ENCODE results near the gene PHACTR1. TPM values are rescaled to one million over a fixed set of nuclear protein-coding genes. Genes with fewer than 3 reads are reported as not detected.

Gene PHACTR1
- total RNA-seq, 1 experiment from 2014 or later: 0.21 TPM

DNA sequence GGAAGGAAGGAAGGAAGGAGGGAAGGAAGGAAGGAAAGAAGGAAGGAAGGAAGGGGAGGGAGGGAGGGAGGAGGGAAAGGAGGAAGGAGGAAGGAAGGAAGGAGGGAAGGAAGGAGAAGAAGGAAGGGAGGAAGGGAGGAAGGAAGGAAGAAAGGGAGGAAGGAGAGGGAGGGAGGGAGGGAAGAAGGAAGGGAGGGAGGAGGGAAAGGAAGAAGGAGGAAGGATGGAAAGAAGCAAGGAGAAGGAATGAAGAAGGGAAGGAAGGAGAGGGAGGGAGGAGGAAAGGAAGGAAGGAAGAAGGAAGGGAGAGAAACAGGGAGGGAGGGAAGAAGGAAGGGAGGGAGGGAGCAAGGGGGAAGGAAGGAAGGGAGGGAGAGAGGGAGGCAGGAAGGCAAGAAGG is 204.9 kb downstream of the PHACTR1 start:
- intact Hi-C loops (cut with micrococcal nuclease; ENCODE audit: unreplicated experiment): no loop called here
- H3K36me3 Mint-ChIP-seq (ENCODE audit: insufficient read depth, unreplicated experiment): no peaks in the 10 kb centered on the region
- CTCF ChIA-PET: no interaction called here
- peaks cover 51% of the 10 kb centered on the region for H3K27me3 Mint-ChIP-seq (ENCODE audit: unreplicated experiment)
- BruUV-seq (replicated peaks): no TSS peak
- DNase-seq: no peak
- H3K4me1 Mint-ChIP-seq (ENCODE audit: low read depth, unreplicated experiment): no peaks in the 10 kb centered on the region
- TF ChIP-seq, protein P1, sequence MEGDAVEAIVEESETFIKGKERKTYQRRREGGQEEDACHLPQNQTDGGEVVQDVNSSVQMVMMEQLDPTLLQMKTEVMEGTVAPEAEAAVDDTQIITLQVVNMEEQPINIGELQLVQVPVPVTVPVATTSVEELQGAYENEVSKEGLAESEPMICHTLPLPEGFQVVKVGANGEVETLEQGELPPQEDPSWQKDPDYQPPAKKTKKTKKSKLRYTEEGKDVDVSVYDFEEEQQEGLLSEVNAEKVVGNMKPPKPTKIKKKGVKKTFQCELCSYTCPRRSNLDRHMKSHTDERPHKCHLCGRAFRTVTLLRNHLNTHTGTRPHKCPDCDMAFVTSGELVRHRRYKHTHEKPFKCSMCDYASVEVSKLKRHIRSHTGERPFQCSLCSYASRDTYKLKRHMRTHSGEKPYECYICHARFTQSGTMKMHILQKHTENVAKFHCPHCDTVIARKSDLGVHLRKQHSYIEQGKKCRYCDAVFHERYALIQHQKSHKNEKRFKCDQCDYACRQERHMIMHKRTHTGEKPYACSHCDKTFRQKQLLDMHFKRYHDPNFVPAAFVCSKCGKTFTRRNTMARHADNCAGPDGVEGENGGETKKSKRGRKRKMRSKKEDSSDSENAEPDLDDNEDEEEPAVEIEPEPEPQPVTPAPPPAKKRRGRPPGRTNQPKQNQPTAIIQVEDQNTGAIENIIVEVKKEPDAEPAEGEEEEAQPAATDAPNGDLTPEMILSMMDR (IDR thresholded peaks at IDR 0.05; ENCODE audit: unreplicated experiment): no peak
- no peak overlapping the region for H3K27ac Mint-ChIP-seq (ENCODE audit: unreplicated experiment)
- H3K4me3 Mint-ChIP-seq (ENCODE audit: low read depth, unreplicated experiment): no peak overlapping the region
- no peaks in the 10 kb centered on the region for H3K9me3 Mint-ChIP-seq (ENCODE audit: low read depth, unreplicated experiment)

DNA sequence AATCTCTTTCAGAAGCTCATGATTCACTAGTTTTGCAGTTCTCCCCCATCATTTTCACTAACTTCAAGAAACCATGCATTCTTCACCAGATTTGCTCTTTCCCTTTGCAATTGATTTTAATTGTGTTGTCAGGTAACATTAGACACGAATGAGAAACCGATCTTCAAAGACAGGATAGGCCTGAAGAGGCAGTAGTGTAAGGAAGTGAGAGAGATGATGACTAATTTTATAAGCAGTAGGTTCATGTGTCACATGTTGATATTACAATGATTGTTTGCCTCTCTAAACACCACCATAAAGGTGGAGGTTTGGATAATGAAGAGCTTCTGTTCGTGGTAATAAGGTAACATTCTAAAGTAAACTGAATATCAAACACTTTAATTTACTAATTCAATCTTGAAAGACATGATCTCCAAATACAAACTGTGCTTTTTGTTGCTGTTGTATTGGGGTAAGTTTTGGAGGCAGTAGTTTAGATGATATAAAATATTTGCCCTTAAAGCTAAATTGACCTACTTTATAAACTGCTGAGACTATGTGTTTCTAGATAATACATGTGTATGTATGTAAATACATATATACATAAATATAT is 207.2 kb downstream of the PHACTR1 start:
- TF ChIP-seq, protein P1 (IDR thresholded peaks at IDR 0.05; ENCODE audit: unreplicated experiment): no peak
- no peak for DNase-seq
- Mint-ChIP-seq H3K4me3 (ENCODE audit: low read depth, unreplicated experiment) (no peak overlapping the region), H3K4me1 (ENCODE audit: low read depth, unreplicated experiment) (no peaks in the 10 kb centered on the region), H3K27ac (ENCODE audit: unreplicated experiment) (no peak overlapping the region), H3K27me3 (ENCODE audit: unreplicated experiment) (peaks cover 70% of the 10 kb centered on the region), H3K9me3 (ENCODE audit: low read depth, unreplicated experiment) (no peaks in the 10 kb centered on the region), H3K36me3 (ENCODE audit: insufficient read depth, unreplicated experiment) (no peaks in the 10 kb centered on the region)
- intact Hi-C loops (cut with micrococcal nuclease; ENCODE audit: unreplicated experiment): no loop called here
- CTCF ChIA-PET: no interaction called here
- no TSS peak for BruUV-seq (replicated peaks)

DNA sequence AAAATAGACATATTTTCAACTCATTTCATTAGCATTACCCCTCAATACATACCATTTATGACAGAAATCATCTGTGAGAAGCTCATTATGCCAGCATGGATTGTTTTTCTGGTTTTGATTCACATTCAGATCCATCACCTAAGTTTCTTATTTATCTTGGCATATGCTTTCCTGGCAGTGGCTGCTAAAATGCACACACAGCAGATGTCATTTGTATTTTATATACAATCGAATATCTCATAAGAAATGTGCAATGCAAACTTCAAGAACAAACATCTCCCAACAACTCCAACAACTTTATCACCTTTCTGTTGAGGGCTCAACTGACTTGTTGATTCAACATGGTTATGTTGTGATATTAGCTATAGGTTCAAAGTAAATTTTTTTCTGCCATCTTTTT is 208.3 kb downstream of the PHACTR1 start:
- Mint-ChIP-seq H3K27me3 (ENCODE audit: unreplicated experiment) (peaks cover 76% of the 10 kb centered on the region), H3K36me3 (ENCODE audit: insufficient read depth, unreplicated experiment) (no peaks in the 10 kb centered on the region), H3K4me3 (ENCODE audit: low read depth, unreplicated experiment) (no peak overlapping the region), H3K4me1 (ENCODE audit: low read depth, unreplicated experiment) (no peaks in the 10 kb centered on the region), H3K27ac (ENCODE audit: unreplicated experiment) (no peak overlapping the region), H3K9me3 (ENCODE audit: low read depth, unreplicated experiment) (no peaks in the 10 kb centered on the region)
- TF ChIP-seq, protein P1 (IDR thresholded peaks at IDR 0.05; ENCODE audit: unreplicated experiment): no peak
- CTCF ChIA-PET: no interaction called here
- intact Hi-C loops (cut with micrococcal nuclease; ENCODE audit: unreplicated experiment): no loop called here
- no TSS peak for BruUV-seq (replicated peaks)
- DNase-seq: no peak

DNA sequence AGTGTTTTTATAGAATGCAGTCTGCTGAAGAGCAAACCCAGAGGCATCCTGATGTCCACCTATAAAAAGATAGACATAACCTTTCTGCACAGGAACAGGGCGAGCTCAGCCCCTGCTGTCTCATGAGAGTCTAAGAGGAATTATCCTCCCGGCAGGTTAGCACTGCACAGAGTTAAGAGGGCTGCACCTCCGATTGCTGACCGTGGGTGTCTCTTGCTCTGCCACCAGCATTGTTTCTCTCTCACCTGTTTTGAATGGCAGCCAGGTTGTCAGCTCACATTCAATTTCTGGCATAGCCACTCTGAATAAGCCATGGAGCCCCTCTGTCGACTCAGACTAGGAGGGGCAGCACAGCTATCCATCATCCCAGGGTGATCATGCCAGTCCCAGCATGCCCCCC is 211.2 kb downstream of the PHACTR1 start:
- Mint-ChIP-seq H3K4me1 (ENCODE audit: low read depth, unreplicated experiment) (no peaks in the 10 kb centered on the region), H3K9me3 (ENCODE audit: low read depth, unreplicated experiment) (no peaks in the 10 kb centered on the region), H3K27me3 (ENCODE audit: unreplicated experiment) (peaks cover 82% of the 10 kb centered on the region), H3K27ac (ENCODE audit: unreplicated experiment) (no peak overlapping the region), H3K36me3 (ENCODE audit: insufficient read depth, unreplicated experiment) (no peaks in the 10 kb centered on the region), H3K4me3 (ENCODE audit: low read depth, unreplicated experiment) (no peak overlapping the region)
- intact Hi-C loops (cut with micrococcal nuclease; ENCODE audit: unreplicated experiment): no loop called here
- TF ChIP-seq, protein P1 (IDR thresholded peaks at IDR 0.05; ENCODE audit: unreplicated experiment): no peak
- CTCF ChIA-PET: no interaction called here
- DNase-seq: no peak
- no TSS peak for BruUV-seq (replicated peaks)

All from Calu3 (cell line).